PFSK-1 (cell line): ENCODE results near the gene CMIP.

Experiments used
- FOXP2 ChIP-seq: optimal IDR thresholded peaks from 2 replicates; pipeline ENCODE3; 2011; ENCODE audit warnings: borderline replicate concordance, control low read depth, inconsistent platforms; ENCODE audit not compliant: insufficient read depth; ENCODE audit errors: extremely low read length, extremely low read depth
- POLR2AphosphoS5 ChIP-seq: IDR thresholded peaks from 2 replicates; pipeline ENCODE4 v1.6.1; 2012; ENCODE audit warnings: low read depth, mild to moderate bottlenecking, control low read depth, low read length, moderate library complexity
- REST ChIP-seq, 2 experiments: IDR thresholded peaks; 2 replicates each; pipeline versions ENCODE4 v1.6.1 to v1.8.0; 2011 to 2012; ENCODE audit warnings: low read depth in 2 of 2, low read length in 2 of 2, control low read depth in 1 of 2, inconsistent platforms in 1 of 2, mild to moderate bottlenecking in 1 of 2, moderate library complexity in 1 of 2; ENCODE audit not compliant: insufficient read depth in 1 of 2
- SIN3A ChIP-seq: IDR thresholded peaks from 2 replicates; pipeline ENCODE4 v1.6.1; 2012; ENCODE audit warnings: mild to moderate bottlenecking, low read length, moderate library complexity, borderline replicate concordance; ENCODE audit not compliant: insufficient read depth
- TAF1 ChIP-seq: IDR thresholded peaks from 2 replicates; pipeline ENCODE4 v1.6.1; 2012; ENCODE audit warnings: low read length, control low read depth, borderline replicate concordance; ENCODE audit not compliant: insufficient read depth

CMIP gene

GRCh38 chr16:81562926-81563325 lies 118.3 kb downstream of the CMIP start:
- TF ChIP-seq POLR2AphosphoS5 = no peak
- no peak for TF ChIP-seq FOXP2
- no peak for TF ChIP-seq REST (IDR thresholded peaks at IDR 0.05; ENCODE audit: insufficient read depth in 1 of 2, low read depth in 2 of 2, low read length in 2 of 2)
- no peak for TF ChIP-seq SIN3A
- TF ChIP-seq TAF1 = no peak

- TF ChIP-seq POLR2AphosphoS5 (no peak), FOXP2 (no peak), TAF1 (no peak), REST (IDR thresholded peaks at IDR 0.05; ENCODE audit: insufficient read depth in 1 of 2, low read depth in 2 of 2, low read length in 2 of 2) (no peak), SIN3A (no peak)
These were observed 119.9 kb downstream of the CMIP start for GRCh38 chr16:81564421-81564911.

GRCh38 chr16:81565321-81566028 lies 120.9 kb downstream of the CMIP start:
- no peak for TF ChIP-seq TAF1
- no peak for TF ChIP-seq REST (IDR thresholded peaks at IDR 0.05; ENCODE audit: insufficient read depth in 1 of 2, low read depth in 2 of 2, low read length in 2 of 2)
- no peak for TF ChIP-seq FOXP2
- no peak for TF ChIP-seq SIN3A
- no peak for TF ChIP-seq POLR2AphosphoS5

GRCh38 chr16:81566086-81567007 lies 121.7 kb downstream of the CMIP start:
- no peak for TF ChIP-seq FOXP2
- no peak for TF ChIP-seq TAF1
- no peak for TF ChIP-seq POLR2AphosphoS5
- TF ChIP-seq SIN3A = no peak
- TF ChIP-seq REST (IDR thresholded peaks at IDR 0.05; ENCODE audit: insufficient read depth in 1 of 2, low read depth in 2 of 2, low read length in 2 of 2) = no peak

GRCh38 chr16:81567087-81567486 lies 122.5 kb downstream of the CMIP start:
- TF ChIP-seq REST (IDR thresholded peaks at IDR 0.05; ENCODE audit: insufficient read depth in 1 of 2, low read depth in 2 of 2, low read length in 2 of 2) (no peak), SIN3A (no peak), TAF1 (no peak), FOXP2 (no peak), POLR2AphosphoS5 (no peak)
